ENCODE measurements around the gene COL9A3. TPM values are rescaled to one million over a fixed set of nuclear protein-coding genes. Genes with fewer than 3 reads are reported as not detected.
"Not testable (repeated sequence)": the region's sequence is repeated elsewhere in the genome, so short reads cannot be mapped to it uniquely, and the experiment has no call there.

The COL9A3 gene
- total RNA-seq, 1 donor from 2014 or later = 576 TPM

GRCh38 chr20:62845416-62846160, 28.7 kb downstream of the COL9A3 start:
- Mint-ChIP-seq H3K4me3 (no peak overlapping the region), H3K9me3 (no peaks in the 10 kb centered on the region), H3K36me3 (peaks cover 18% of the 10 kb centered on the region), H3K27me3 (ENCODE audit: low read depth) (no peaks in the 10 kb centered on the region), H3K4me1 (peaks cover 14% of the 10 kb centered on the region), H3K27ac (peak overlapping the region; percentile 76)
- TF ChIP-seq, protein P1, sequence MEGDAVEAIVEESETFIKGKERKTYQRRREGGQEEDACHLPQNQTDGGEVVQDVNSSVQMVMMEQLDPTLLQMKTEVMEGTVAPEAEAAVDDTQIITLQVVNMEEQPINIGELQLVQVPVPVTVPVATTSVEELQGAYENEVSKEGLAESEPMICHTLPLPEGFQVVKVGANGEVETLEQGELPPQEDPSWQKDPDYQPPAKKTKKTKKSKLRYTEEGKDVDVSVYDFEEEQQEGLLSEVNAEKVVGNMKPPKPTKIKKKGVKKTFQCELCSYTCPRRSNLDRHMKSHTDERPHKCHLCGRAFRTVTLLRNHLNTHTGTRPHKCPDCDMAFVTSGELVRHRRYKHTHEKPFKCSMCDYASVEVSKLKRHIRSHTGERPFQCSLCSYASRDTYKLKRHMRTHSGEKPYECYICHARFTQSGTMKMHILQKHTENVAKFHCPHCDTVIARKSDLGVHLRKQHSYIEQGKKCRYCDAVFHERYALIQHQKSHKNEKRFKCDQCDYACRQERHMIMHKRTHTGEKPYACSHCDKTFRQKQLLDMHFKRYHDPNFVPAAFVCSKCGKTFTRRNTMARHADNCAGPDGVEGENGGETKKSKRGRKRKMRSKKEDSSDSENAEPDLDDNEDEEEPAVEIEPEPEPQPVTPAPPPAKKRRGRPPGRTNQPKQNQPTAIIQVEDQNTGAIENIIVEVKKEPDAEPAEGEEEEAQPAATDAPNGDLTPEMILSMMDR (IDR thresholded peaks at IDR 0.05; ENCODE audit: unreplicated experiment) = no peak
- no peak for DNase-seq (ENCODE audit: low spot score in 2 of 2, unreplicated experiment in 2 of 2)

- H3K36me3 Mint-ChIP-seq = peaks cover 13% of the 10 kb centered on the region
- no peak overlapping the region for H3K4me3 Mint-ChIP-seq
- H3K27ac Mint-ChIP-seq = peak overlapping the region; percentile 76
- TF ChIP-seq, protein P1 (IDR thresholded peaks at IDR 0.05; ENCODE audit: unreplicated experiment) = no peak
- no peaks in the 10 kb centered on the region for H3K9me3 Mint-ChIP-seq
- H3K4me1 Mint-ChIP-seq = peaks cover 14% of the 10 kb centered on the region
- no peak for DNase-seq (ENCODE audit: low spot score in 2 of 2, unreplicated experiment in 2 of 2)
- no peaks in the 10 kb centered on the region for H3K27me3 Mint-ChIP-seq (ENCODE audit: low read depth)
Observed at GRCh38 chr20:62846166-62846890, 29.5 kb downstream of the COL9A3 start.

- H3K9me3 Mint-ChIP-seq; H3K27ac Mint-ChIP-seq; H3K4me3 Mint-ChIP-seq; H3K27me3 Mint-ChIP-seq (ENCODE audit: low read depth); DNase-seq (ENCODE audit: low spot score in 2 of 2, unreplicated experiment in 2 of 2): not testable (repeated sequence)
- H3K36me3 Mint-ChIP-seq = peaks cover 22% of the 10 kb centered on the region
- peaks cover 14% of the 10 kb centered on the region for H3K4me1 Mint-ChIP-seq
Observed at GRCh38 chr20:62848917-62849316, 32.1 kb downstream of the COL9A3 start.

GRCh38 chr20:62849431-62849830, 32.6 kb downstream of the COL9A3 start:
- Mint-ChIP-seq H3K27ac (no peak overlapping the region), H3K27me3 (ENCODE audit: low read depth) (no peaks in the 10 kb centered on the region), H3K9me3 (no peaks in the 10 kb centered on the region), H3K36me3 (peaks cover 24% of the 10 kb centered on the region), H3K4me1 (peaks cover 14% of the 10 kb centered on the region), H3K4me3 (no peak overlapping the region)
- TF ChIP-seq, protein P1 (IDR thresholded peaks at IDR 0.05; ENCODE audit: unreplicated experiment) = no peak
- no peak for DNase-seq (ENCODE audit: low spot score in 2 of 2, unreplicated experiment in 2 of 2)

DNA sequence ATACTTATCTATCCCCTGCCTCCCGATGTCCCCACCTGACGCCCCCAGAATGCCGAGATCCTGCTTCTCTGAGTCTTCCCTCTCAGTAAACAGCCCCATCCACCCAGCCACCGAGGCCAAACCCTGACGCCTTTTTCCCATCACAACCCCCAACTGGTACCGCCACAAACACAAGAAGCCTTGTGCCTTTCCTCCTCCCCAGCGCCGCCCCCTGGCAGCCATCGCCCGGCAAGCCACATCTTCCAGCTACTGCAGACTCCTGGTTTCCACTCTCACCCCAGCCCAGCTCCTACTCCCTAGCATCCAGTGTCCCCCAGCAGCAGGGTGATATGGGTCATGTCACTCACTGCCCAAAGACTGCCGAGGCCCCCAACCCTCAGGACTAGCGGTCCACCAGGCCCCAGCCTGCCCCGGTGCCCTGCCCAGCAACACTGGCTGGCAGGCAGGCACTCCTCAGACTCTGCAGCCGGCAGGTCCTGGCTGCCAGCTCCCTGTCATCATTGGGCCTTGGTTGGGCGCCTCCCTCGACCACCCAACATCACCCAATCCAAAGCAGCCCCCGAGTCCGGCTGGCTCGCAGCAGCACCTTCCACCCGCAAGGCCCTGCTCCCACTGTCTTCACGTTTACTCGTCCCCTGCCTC, 33.6 kb downstream of the COL9A3 start:
- Mint-ChIP-seq H3K4me1 (peaks cover 14% of the 10 kb centered on the region), H3K27ac (no peak overlapping the region), H3K27me3 (ENCODE audit: low read depth) (no peaks in the 10 kb centered on the region), H3K36me3 (peaks cover 26% of the 10 kb centered on the region), H3K9me3 (no peaks in the 10 kb centered on the region), H3K4me3 (no peak overlapping the region)
- TF ChIP-seq, protein P1 (IDR thresholded peaks at IDR 0.05; ENCODE audit: unreplicated experiment) = no peak
- DNase-seq (ENCODE audit: low spot score in 2 of 2, unreplicated experiment in 2 of 2) = no peak

- TF ChIP-seq, protein P1 (IDR thresholded peaks at IDR 0.05; ENCODE audit: unreplicated experiment) = no peak
- no peak overlapping the region for H3K4me3 Mint-ChIP-seq
- no peak for DNase-seq (ENCODE audit: low spot score in 2 of 2, unreplicated experiment in 2 of 2)
- peaks cover 27% of the 10 kb centered on the region for H3K36me3 Mint-ChIP-seq
- H3K27ac Mint-ChIP-seq = no peak overlapping the region
- H3K9me3 Mint-ChIP-seq = no peaks in the 10 kb centered on the region
- no peaks in the 10 kb centered on the region for H3K27me3 Mint-ChIP-seq (ENCODE audit: low read depth)
- H3K4me1 Mint-ChIP-seq = peaks cover 1% of the 10 kb centered on the region
Observed at GRCh38 chr20:62852196-62852595, 35.3 kb downstream of the COL9A3 start.

All from mesothelial cell of epicardium (in vitro differentiated cells).